ENCODE measurements around the gene WDR76.
A peak's percentile ranks its signal among the peaks of the same experiment; 100 is the strongest.
"Not testable (repeated sequence)": the region's sequence is repeated elsewhere in the genome, so short reads cannot be mapped to it uniquely, and the experiment has no call there.

WDR76 gene

DNA sequence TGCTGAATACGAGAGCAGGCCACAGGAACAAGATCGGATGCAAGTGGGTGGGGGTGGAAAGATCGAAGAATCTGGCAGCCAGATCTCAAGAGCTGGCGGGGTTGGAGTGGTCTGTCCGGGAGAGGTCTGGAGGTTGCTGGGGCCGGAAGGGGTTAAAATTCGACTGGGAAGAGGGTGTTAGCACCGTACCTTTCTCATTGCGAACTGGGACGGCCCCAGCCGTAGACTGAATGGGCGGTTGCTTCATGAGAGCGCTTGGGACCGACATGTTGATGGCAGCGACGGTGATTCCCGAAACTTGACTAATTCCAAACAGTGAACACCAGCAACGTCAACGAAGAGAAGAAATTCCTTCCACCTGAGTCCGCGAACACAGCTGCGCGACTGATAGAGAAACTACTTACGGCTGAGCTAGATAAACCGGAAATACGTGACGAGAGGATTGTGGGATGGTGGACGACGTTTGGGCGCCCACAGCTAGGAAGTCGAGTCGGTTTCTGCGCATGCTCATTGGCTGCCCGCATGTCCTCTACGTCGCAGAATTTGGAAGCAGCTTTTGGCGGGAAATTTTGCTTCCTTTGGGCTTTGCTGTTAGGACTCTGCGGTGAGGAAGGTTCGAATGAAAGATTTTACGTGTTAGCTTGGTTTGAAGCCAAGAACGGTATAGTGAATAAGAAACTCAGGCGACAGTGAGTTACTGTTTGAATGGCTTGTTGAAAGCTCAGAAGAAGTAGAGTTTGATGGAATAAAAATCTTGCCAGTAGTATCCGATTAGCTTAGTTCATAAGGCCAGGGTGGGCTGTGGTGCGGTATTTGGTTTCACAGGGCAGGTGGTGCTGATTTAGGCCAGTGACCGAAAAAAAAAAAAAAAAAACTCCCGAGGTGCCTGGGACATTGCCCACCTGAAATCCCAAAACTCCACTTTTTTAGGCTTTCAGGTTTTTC lies 2.2 kb upstream of the WDR76 start, which contains the start of gene MFAP1:
Gene MFAP1 (minus strand): TSS at position 389 of the 945 bp plus-strand sequence. CDS start 121 bp downstream, at position 268.
- Histone ChIP-seq H3K4me3 (ENCODE audit: low read length) (peak within 1 kb of the TSS; percentile 82), H3K36me3 (ENCODE audit: insufficient read depth, low read length) (peaks cover 27% of the 10 kb centered on the region), H3K27me3 (ENCODE audit: insufficient read depth, low read length) (peaks cover 8% of the 10 kb centered on the region; the same call in 1 of the 2 replicates), H3K9me3 (ENCODE audit: insufficient read depth, low read depth, low read length) (peaks cover 5% of the 10 kb centered on the region; the same call in 1 of the 2 replicates), H3K4me1 (ENCODE audit: insufficient read depth, low read length) (no peaks in the 10 kb centered on the region; the same call in 1 of the 2 replicates), H3K27ac (ENCODE audit: low read depth, low read length) (peak within 1 kb of the TSS; percentile 84), H3K9ac (ENCODE audit: low read depth, low read length) (peak within 1 kb of the TSS; percentile 83)
- 11% methylated on average over 46 of the region's 46 CpGs for WGBS

- H3K36me3 ChIP-seq (ENCODE audit: insufficient read depth, low read length), result peaks cover 30% of the 10 kb centered on the region
- not testable (repeated sequence) for H3K4me1 ChIP-seq (ENCODE audit: insufficient read depth, low read length); H3K9me3 ChIP-seq (ENCODE audit: insufficient read depth, low read depth, low read length); H3K9ac ChIP-seq (ENCODE audit: low read depth, low read length); H3K27me3 ChIP-seq (ENCODE audit: insufficient read depth, low read length); H3K27ac ChIP-seq (ENCODE audit: low read depth, low read length); H3K4me3 ChIP-seq (ENCODE audit: low read length)
- 94% methylated on average over 11 of the region's 11 CpGs for WGBS
Observed at GRCh38 chr15:43825305-43825704, 1.5 kb upstream of the WDR76 start.

- Histone ChIP-seq H3K4me1 (ENCODE audit: insufficient read depth, low read length) (no peaks in the 10 kb centered on the region; the same call in 1 of the 2 replicates), H3K36me3 (ENCODE audit: insufficient read depth, low read length) (peaks cover 25% of the 10 kb centered on the region), H3K4me3 (ENCODE audit: low read length) (peak overlapping the region; percentile 76), H3K9ac (ENCODE audit: low read depth, low read length) (no peak overlapping the region), H3K27me3 (ENCODE audit: insufficient read depth, low read length) (peaks cover 8% of the 10 kb centered on the region; the same call in 1 of the 2 replicates), H3K27ac (ENCODE audit: low read depth, low read length) (no peak overlapping the region), H3K9me3 (ENCODE audit: insufficient read depth, low read depth, low read length) (peaks cover 5% of the 10 kb centered on the region; the same call in 1 of the 2 replicates)
- WGBS, result 97% methylated on average over 11 of the region's 11 CpGs
Observed at GRCh38 chr15:43826029-43826507, 734 bp upstream of the WDR76 start.

DNA sequence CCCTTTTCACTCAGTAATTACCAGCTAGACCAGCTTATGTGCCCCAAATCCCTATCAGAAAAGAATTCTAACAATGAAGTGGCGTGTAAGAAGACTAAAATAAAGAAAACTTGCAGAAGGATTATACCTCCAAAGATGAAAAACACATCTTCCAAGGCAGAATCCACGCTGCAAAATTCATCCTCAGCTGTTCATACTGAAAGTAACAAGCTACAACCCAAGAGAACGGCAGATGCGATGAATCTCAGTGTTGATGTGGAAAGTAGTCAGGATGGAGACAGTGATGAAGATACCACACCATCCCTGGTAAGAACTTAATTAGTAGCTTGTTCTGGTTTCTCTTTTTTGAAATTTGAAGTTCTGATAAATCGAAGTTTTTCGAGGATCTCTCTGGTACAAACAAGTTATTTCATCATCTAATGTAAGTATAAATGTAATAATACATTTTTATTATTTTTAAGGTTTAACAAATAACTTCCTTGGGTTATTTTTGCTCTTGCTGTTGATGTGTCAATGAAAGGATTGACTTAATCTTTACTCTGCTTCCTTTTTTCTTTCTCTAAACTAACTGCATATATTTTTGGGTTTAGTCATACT lies 1.4 kb downstream of the WDR76 start:
- 94% methylated on average over 4 of the region's 6 CpGs for WGBS
- Histone ChIP-seq H3K9me3 (ENCODE audit: insufficient read depth, low read depth, low read length) (peaks cover 5% of the 10 kb centered on the region; the same call in 1 of the 2 replicates), H3K4me3 (ENCODE audit: low read length) (peak overlapping the region; percentile 76), H3K27me3 (ENCODE audit: insufficient read depth, low read length) (peaks cover 8% of the 10 kb centered on the region; the same call in 1 of the 2 replicates), H3K36me3 (ENCODE audit: insufficient read depth, low read length) (peaks cover 15% of the 10 kb centered on the region), H3K4me1 (ENCODE audit: insufficient read depth, low read length) (no peaks in the 10 kb centered on the region; the same call in 1 of the 2 replicates), H3K9ac (ENCODE audit: low read depth, low read length) (no peak overlapping the region; the same call in 1 of the 2 replicates), H3K27ac (ENCODE audit: low read depth, low read length) (no peak overlapping the region)

- H3K27me3 ChIP-seq (ENCODE audit: insufficient read depth, low read length); H3K9ac ChIP-seq (ENCODE audit: low read depth, low read length); H3K4me3 ChIP-seq (ENCODE audit: low read length); H3K9me3 ChIP-seq (ENCODE audit: insufficient read depth, low read depth, low read length); H3K4me1 ChIP-seq (ENCODE audit: insufficient read depth, low read length); H3K27ac ChIP-seq (ENCODE audit: low read depth, low read length): not testable (repeated sequence)
- peaks cover 27% of the 10 kb centered on the region for H3K36me3 ChIP-seq (ENCODE audit: insufficient read depth, low read length)
- 93% methylated on average over 9 of the region's 9 CpGs for WGBS
Observed at GRCh38 chr15:43829951-43830540, 3.2 kb downstream of the WDR76 start.

DNA sequence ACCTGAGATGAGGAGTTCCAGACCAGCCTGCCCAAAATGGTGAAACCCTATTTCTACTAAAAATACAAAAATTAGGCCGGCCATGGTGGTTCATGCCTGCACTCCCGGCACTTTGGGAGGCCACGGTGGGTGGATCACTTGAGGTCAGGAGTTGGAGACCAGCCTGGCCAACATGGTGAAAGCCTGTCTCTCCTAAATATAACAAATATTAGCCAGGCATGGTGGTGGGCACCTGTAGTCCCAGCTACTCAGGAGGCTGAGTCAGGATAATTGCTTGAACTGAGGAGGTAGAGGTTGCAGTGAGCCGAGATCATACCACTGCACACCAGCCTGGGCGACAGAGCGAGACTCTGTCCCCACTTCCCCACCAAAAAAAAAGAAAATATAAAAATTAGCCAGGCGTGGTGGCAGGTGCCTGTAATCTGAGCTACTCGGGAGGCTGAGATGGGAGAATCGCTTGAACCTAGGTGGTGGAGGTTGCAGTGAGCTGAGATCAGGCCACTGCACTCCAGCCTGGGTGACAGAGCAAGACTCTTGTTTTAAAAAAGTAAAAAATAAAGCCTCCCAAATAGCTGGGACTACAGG lies 4.0 kb downstream of the WDR76 start:
- WGBS, result 97% methylated on average over 6 of the region's 9 CpGs
- H3K36me3 ChIP-seq (ENCODE audit: insufficient read depth, low read length), result peaks cover 33% of the 10 kb centered on the region
- H3K27me3 ChIP-seq (ENCODE audit: insufficient read depth, low read length); H3K4me3 ChIP-seq (ENCODE audit: low read length); H3K27ac ChIP-seq (ENCODE audit: low read depth, low read length); H3K4me1 ChIP-seq (ENCODE audit: insufficient read depth, low read length); H3K9me3 ChIP-seq (ENCODE audit: insufficient read depth, low read depth, low read length); H3K9ac ChIP-seq (ENCODE audit: low read depth, low read length): not testable (repeated sequence)

DNA sequence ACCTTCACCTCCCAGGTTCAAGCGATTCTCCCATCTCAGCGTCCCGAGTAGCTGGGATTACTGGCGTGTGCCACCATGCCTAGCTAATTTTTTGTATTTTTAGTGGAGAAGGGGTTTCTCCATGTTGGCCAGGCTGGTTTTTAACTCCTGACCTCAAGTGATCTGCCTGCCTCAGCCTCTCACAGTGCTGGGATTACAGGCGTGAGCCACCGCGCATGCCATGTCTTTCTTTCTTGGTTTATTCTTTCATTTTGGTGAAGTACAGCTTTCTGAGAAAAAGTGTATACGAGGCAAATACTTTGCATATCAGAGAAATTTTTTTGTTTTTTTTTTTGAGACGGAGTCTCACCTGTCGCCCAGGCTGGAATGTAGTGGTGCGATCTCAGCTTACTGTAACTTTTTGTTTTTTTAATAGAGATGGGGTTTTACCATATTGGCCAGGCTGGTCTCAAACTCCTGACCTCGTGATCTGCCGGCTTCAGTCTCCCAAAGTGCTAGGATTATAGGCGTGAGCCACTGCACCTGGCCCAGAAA lies 4.8 kb downstream of the WDR76 start:
- H3K9me3 ChIP-seq (ENCODE audit: insufficient read depth, low read depth, low read length); H3K4me3 ChIP-seq (ENCODE audit: low read length); H3K4me1 ChIP-seq (ENCODE audit: insufficient read depth, low read length); H3K9ac ChIP-seq (ENCODE audit: low read depth, low read length); H3K27ac ChIP-seq (ENCODE audit: low read depth, low read length); H3K27me3 ChIP-seq (ENCODE audit: insufficient read depth, low read length): not testable (repeated sequence)
- 94% methylated on average over 14 of the region's 14 CpGs for WGBS
- peaks cover 41% of the 10 kb centered on the region for H3K36me3 ChIP-seq (ENCODE audit: insufficient read depth, low read length)

DNA sequence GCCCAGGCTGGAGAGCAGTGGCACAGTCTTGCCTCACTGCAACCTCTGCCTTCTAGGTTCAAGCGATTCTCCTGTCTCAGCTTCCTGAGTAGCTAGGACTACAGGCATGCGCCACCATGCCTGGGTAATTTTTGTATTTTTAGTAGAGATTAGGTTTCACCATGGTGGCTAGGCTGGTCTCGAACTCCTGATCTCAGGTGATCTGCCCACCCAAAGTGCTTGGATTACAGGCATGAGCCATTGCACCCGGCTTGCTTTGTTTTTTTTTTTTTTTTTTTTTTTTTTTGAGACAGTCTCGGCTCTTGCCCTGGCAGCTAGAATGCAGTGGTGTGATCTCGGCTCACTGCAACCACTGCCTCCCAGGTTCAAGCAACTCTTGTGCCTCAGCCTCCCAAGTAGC lies 5.7 kb downstream of the WDR76 start:
- WGBS, result 94% methylated on average over 6 of the region's 6 CpGs
- not testable (repeated sequence) for H3K9me3 ChIP-seq (ENCODE audit: insufficient read depth, low read depth, low read length); H3K27ac ChIP-seq (ENCODE audit: low read depth, low read length); H3K27me3 ChIP-seq (ENCODE audit: insufficient read depth, low read length); H3K9ac ChIP-seq (ENCODE audit: low read depth, low read length); H3K4me1 ChIP-seq (ENCODE audit: insufficient read depth, low read length); H3K4me3 ChIP-seq (ENCODE audit: low read length)
- peaks cover 49% of the 10 kb centered on the region for H3K36me3 ChIP-seq (ENCODE audit: insufficient read depth, low read length)

GRCh38 chr15:43845421-43845820 lies 18.6 kb downstream of the WDR76 start:
- no peak overlapping the region for H3K9ac ChIP-seq (ENCODE audit: low read depth, low read length)
- H3K4me3 ChIP-seq (ENCODE audit: low read length), result no peak overlapping the region
- no peaks in the 10 kb centered on the region for H3K27me3 ChIP-seq (ENCODE audit: insufficient read depth, low read length)
- H3K36me3 ChIP-seq (ENCODE audit: insufficient read depth, low read length), result peaks cover 65% of the 10 kb centered on the region
- no peaks in the 10 kb centered on the region for H3K4me1 ChIP-seq (ENCODE audit: insufficient read depth, low read length)
- no peak overlapping the region for H3K27ac ChIP-seq (ENCODE audit: low read depth, low read length)
- H3K9me3 ChIP-seq (ENCODE audit: insufficient read depth, low read depth, low read length), result no peaks in the 10 kb centered on the region

- H3K9me3 ChIP-seq (ENCODE audit: insufficient read depth, low read depth, low read length), result no peaks in the 10 kb centered on the region
- H3K36me3 ChIP-seq (ENCODE audit: insufficient read depth, low read length), result peaks cover 65% of the 10 kb centered on the region
- whole genome bisulfite sequencing, result 95% methylated on average over 1 of the region's 3 CpGs
- no peak overlapping the region for H3K4me3 ChIP-seq (ENCODE audit: low read length)
- no peak overlapping the region for H3K9ac ChIP-seq (ENCODE audit: low read depth, low read length)
- H3K27ac ChIP-seq (ENCODE audit: low read depth, low read length), result no peak overlapping the region
- H3K27me3 ChIP-seq (ENCODE audit: insufficient read depth, low read length), result no peaks in the 10 kb centered on the region
- H3K4me1 ChIP-seq (ENCODE audit: insufficient read depth, low read length), result no peaks in the 10 kb centered on the region
Observed at GRCh38 chr15:43851251-43851650, 24.4 kb downstream of the WDR76 start.

All from HUES64 (cell line).